Naive thymus-derived CD4-positive, alpha-beta T cell (primary cell): ENCODE results near the gene IGFALS. TPM values are rescaled to one million over a fixed set of nuclear protein-coding genes. Genes with fewer than 3 reads are reported as not detected.

Source experiments
- ATAC-seq: fragments of 150-1000 bp; cut with Tn5 transposase; 2 replicates; pipeline ENCODE4 v1.10.0; 2021; ENCODE audit warnings: mild to moderate bottlenecking, moderate library complexity
- CTCF ChIA-PET: fragments of 350-600 bp; sonication (Branson Sonifier 250); formaldehyde crosslinking; loops from one replicate; lab custom pipeline; 2021; ENCODE audit warnings: antibody characterized with exemption; lab: Charles Lee
- POLR2A ChIA-PET: fragments of 350-600 bp; sonication (Branson Sonifier 250); formaldehyde crosslinking; loops from one replicate; lab custom pipeline; 2021; ENCODE audit warnings: antibody characterized with exemption, inconsistent platforms; lab: Charles Lee
- DNase-seq, 9 donors: peaks; one replicate each; pipeline versions ENCODE4 v3.0.0 to v3.0.0-alpha.2; 2020 to 2022; ENCODE audit warnings: mixed read lengths in 1 of 9
- H3K27ac ChIP-seq: one replicate; pipeline ENCODE4 v1.7.0; 2013; ENCODE audit warnings: mild to moderate bottlenecking, low read depth, low read length, moderate library complexity
- H3K27me3 ChIP-seq, 2 donors: one replicate each; pipeline ENCODE4 v1.7.0; 2013; ENCODE audit warnings: low read length in 2 of 2, mild to moderate bottlenecking in 2 of 2, moderate library complexity in 2 of 2; ENCODE audit not compliant: control insufficient read depth in 2 of 2, insufficient read depth in 2 of 2
- H3K36me3 ChIP-seq, 3 experiments: 1 replicate in 2 of 3; 2 replicates in 1 of 3; pipeline ENCODE4 v1.7.0; 2013; ENCODE audit warnings: low read length in 3 of 3, mild to moderate bottlenecking in 3 of 3, moderate library complexity in 1 of 3; ENCODE audit not compliant: insufficient read depth in 3 of 3, control insufficient read depth in 2 of 3
- H3K4me1 ChIP-seq, 2 donors: one replicate each; pipeline ENCODE4 v1.7.0; 2013; ENCODE audit warnings: low read length in 2 of 2, mild to moderate bottlenecking in 2 of 2, moderate library complexity in 1 of 2; ENCODE audit not compliant: control insufficient read depth in 2 of 2, insufficient read depth in 2 of 2
- H3K4me3 ChIP-seq: 2 replicates; pipeline ENCODE4 v1.7.0; 2013; ENCODE audit warnings: mild to moderate bottlenecking, low read length
- H3K9me3 ChIP-seq, 3 experiments: 1 replicate in 2 of 3; 2 replicates in 1 of 3; pipeline ENCODE4 v1.7.0; 2013; ENCODE audit warnings: low read length in 3 of 3; ENCODE audit not compliant: control insufficient read depth in 2 of 3
- H3K27ac Mint-ChIP-seq, 9 donors: one replicate each; pipeline ENCODE4 v1.8.0; 2020 to 2022; ENCODE audit warnings: mixed read lengths in 9 of 9, mild to moderate bottlenecking in 8 of 9, moderate library complexity in 5 of 9, inconsistent platforms in 2 of 9
- H3K27me3 Mint-ChIP-seq, 5 donors: one replicate each; pipeline ENCODE4 v1.8.0; 2021 to 2022; ENCODE audit warnings: mixed read lengths in 5 of 5, mild to moderate bottlenecking in 1 of 5
- H3K36me3 Mint-ChIP-seq, 5 donors: one replicate each; pipeline ENCODE4 v1.8.0; 2020 to 2022; ENCODE audit warnings: mixed read lengths in 5 of 5, mild to moderate bottlenecking in 3 of 5, inconsistent platforms in 1 of 5
- H3K4me1 Mint-ChIP-seq, 7 donors: one replicate each; pipeline ENCODE4 v1.8.0; 2020 to 2022; ENCODE audit warnings: mixed read lengths in 7 of 7, mild to moderate bottlenecking in 3 of 7, inconsistent platforms in 1 of 7
- H3K4me3 Mint-ChIP-seq, 10 donors: one replicate each; pipeline ENCODE4 v1.8.0; 2020 to 2022; ENCODE audit warnings: mild to moderate bottlenecking in 10 of 10, mixed read lengths in 10 of 10, moderate library complexity in 6 of 10, inconsistent platforms in 2 of 10
- H3K9me3 Mint-ChIP-seq, 11 donors: one replicate each; pipeline ENCODE4 v1.8.0; 2020 to 2022; ENCODE audit warnings: mixed read lengths in 11 of 11, mild to moderate bottlenecking in 4 of 11, inconsistent platforms in 1 of 11, moderate library complexity in 1 of 11
- intact Hi-C, 2 donors: fragments of 100-400 bp; cut with micrococcal nuclease; formaldehyde crosslinking; loops; one replicate each; pipeline ENCODE4 v1.15.1; 2023
- polyA plus RNA-seq, 2 donors: library from polyadenylated mRNA; unstranded; fragments of 300-500 nt; fragmentation: Illumina TruSeq; gene quantifications; one replicate each; pipeline ENCODE4 v1.2.3, GENCODE V29; 2021
- total RNA-seq, 6 experiments: library from RNA in 5 of 6; stranded (reverse) in 5 of 6; gene quantifications; 1 replicate in 5 of 6; 2 replicates in 1 of 6; pipeline ENCODE4 v1.2.3 and lab custom pipeline; 2021 to 2026

IGFALS gene
- total RNA-seq: 1 to 10 TPM in 3 of 5 experiments, under 1 TPM in 2; 0.19 to 1.5 (median 1.1) TPM
- polyA plus RNA-seq: under 1 TPM in 1 of 2 donors, not detected in 1; 0.40 TPM
- not detected for total RNA-seq (lab: John Stamatoyannopoulos, UW)

DNA sequence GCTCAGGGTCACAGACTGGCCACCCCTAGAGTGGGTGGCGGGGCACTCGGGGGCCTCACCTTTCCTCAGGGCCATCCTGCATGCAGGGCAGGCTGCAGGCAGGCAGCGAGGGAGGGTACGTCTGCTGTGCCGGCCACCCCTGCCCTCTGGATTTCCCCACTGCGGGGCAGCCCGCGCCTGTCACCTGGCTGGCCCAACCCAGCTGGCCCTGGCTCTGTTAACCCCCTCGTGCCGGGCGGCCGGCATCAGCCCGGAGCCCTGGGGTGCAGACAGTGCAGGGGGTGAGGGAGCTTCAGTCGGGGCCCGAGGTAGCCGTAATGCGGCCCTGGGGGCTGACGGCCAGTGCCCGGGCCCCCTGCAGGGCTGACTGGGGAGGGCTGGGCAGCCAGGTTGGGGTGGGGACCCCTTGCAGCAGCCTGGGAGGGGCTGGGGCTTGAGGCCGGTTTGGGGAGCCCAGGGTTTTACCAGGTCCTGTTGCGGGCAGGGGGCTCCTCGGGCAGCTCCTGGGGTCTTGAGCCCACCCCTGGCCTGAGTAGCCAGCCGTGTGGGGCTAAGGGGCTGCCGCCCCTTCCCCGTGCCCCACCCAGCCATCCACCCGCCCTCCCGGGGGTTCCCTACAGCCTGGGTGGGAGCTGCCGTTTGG is at the start of gene IGFALS:
IGFALS (minus strand) TSS at position 128 of the 643 bp plus-strand sequence; CDS start at position 75, 53 bp downstream.
- intact Hi-C loops: no loop called here
- DNase-seq (peak in 1 of 9 donors; percentile 5), ATAC-seq (peak; percentile 9)
- Histone ChIP-seq H3K4me3 (no peak within 1 kb of the TSS), H3K27me3 (no peaks in the 10 kb centered on the region), H3K4me1 (no peaks in the 10 kb centered on the region), H3K36me3 (peaks cover 0 to 36% (median 0%) of the 10 kb centered on the region in 3 experiments), H3K9me3 (peaks cover 0 to 6% (median 0%) of the 10 kb centered on the region in 3 experiments), H3K27ac (no peak within 1 kb of the TSS)
- ChIA-PET CTCF (no interaction called here), POLR2A (no interaction called here)
- Mint-ChIP-seq H3K4me1 (peaks cover 0 to 4% (median 0%) of the 10 kb centered on the region in 7 donors), H3K9me3 (peaks cover 0 to 9% (median 2%) of the 10 kb centered on the region in 11 donors), H3K27ac (no peak within 1 kb of the TSS), H3K27me3 (no peaks in the 10 kb centered on the region), H3K36me3 (peaks cover 0 to 5% (median 4%) of the 10 kb centered on the region in 5 donors), H3K4me3 (no peak within 1 kb of the TSS)

DNA sequence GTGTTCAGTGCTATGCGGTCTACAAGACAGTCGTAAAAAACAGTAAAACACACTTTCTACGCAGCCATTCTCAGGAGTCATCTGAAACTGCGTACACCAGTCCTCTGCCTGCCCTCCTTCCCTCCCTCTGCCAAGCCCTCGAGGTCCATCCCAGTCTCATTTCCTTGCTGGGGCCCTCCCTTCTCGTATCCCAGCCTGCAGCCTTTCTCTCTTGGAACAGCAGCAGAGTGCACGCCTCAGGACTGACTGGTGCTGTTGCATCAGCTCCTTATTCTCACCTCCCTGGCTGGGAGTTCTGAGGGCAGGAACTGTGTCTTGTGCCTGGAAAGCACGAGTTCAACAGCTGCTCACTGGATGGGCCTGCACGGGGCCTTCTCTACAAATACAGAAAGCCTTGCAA is 46.0 kb upstream of the IGFALS start:
- ATAC-seq: no peak
- H3K27ac ChIP-seq: no peak overlapping the region
- no peaks in the 10 kb centered on the region for H3K27me3 ChIP-seq
- DNase-seq: no peak
- Mint-ChIP-seq H3K4me3 (no peak overlapping the region), H3K27ac (no peak overlapping the region), H3K27me3 (no peaks in the 10 kb centered on the region), H3K36me3 (no peaks in the 10 kb centered on the region), H3K4me1 (no peaks in the 10 kb centered on the region), H3K9me3 (no peaks in the 10 kb centered on the region)
- no peaks in the 10 kb centered on the region for H3K4me1 ChIP-seq
- POLR2A ChIA-PET: no interaction called here
- CTCF ChIA-PET: no interaction called here
- H3K9me3 ChIP-seq: no peaks in the 10 kb centered on the region
- no peaks in the 10 kb centered on the region for H3K36me3 ChIP-seq
- intact Hi-C loops: no loop called here
- H3K4me3 ChIP-seq: no peak overlapping the region

DNA sequence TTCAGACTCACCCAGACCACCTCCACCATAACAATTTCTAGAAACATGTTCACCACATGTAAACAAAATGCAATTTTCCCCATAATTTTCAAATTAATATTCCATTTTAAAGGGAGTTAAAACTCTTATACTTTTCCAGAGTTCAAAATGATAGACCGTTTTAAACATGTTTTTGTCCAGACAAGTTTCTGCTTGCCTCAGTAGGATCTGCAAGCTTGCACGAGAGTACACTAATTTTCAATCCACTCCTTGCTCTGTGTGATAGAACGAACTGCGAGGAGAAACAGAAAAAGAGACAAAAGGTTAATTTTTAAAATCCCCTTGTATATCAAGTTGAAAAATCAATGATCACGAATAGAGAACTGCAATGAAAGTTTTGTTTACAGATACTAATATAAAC is 40.6 kb upstream of the IGFALS start:
- Mint-ChIP-seq H3K4me3 (no peak overlapping the region), H3K27me3 (no peaks in the 10 kb centered on the region), H3K36me3 (peaks cover 0 to 7% (median 0%) of the 10 kb centered on the region in 5 donors), H3K9me3 (no peaks in the 10 kb centered on the region), H3K27ac (no peak overlapping the region), H3K4me1 (peaks cover 2 to 19% (median 12%) of the 10 kb centered on the region in 7 donors)
- no peak overlapping the region for H3K4me3 ChIP-seq
- no peak for ATAC-seq
- no peak for DNase-seq
- no peaks in the 10 kb centered on the region for H3K4me1 ChIP-seq
- no peaks in the 10 kb centered on the region for H3K27me3 ChIP-seq
- intact Hi-C loops: no loop called here
- POLR2A ChIA-PET: no interaction called here
- no peaks in the 10 kb centered on the region for H3K36me3 ChIP-seq
- H3K27ac ChIP-seq: no peak overlapping the region
- H3K9me3 ChIP-seq: no peaks in the 10 kb centered on the region
- CTCF ChIA-PET: no interaction called here

DNA sequence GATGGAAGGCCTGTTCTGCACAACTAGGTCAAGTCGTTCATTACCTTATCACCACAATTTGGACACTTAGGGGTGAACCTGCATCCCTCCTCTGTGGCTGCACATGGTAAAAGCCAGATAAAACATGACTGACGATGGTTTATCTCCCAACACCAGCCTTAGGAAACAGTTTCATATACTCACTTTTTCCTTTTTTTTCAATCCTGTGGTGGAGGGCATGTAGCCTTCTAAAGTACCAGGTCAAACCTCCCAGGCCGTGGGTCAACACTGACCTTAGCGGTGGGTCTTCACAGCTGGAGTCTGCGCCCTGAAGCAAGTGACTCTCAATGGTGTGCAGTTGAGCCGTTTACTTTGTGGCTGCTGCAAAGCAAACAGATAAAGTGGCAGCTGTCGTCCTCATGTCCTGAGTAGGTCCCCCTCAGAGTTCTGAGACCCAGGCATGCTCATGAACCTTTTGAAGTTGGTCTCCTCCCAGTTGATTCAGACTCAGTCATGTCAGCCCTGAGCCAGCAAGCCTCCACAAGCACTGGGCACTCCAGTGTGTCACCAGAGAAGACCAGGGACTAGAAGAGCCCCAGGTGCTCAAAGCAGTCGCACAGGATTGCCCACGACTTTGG is 39.4 kb upstream of the IGFALS start:
- Histone ChIP-seq H3K9me3 (no peaks in the 10 kb centered on the region), H3K36me3 (no peaks in the 10 kb centered on the region), H3K4me1 (no peaks in the 10 kb centered on the region), H3K4me3 (no peak overlapping the region), H3K27ac (no peak overlapping the region), H3K27me3 (no peaks in the 10 kb centered on the region)
- ChIA-PET POLR2A (interaction anchor here (0.7 kb wide), 1 partner anchor 8 kb away, joined by 3 read pairs; no protein-coding TSS in a partner anchor), CTCF (no interaction called here)
- Mint-ChIP-seq H3K36me3 (peaks cover 0 to 7% (median 0%) of the 10 kb centered on the region in 5 donors), H3K4me3 (peak overlapping the region in 1 of 10 donors; percentile 29), H3K27ac (peak overlapping the region in 2 of 9 donors; percentile 9 to 59), H3K27me3 (no peaks in the 10 kb centered on the region), H3K4me1 (peaks cover 5 to 29% (median 22%) of the 10 kb centered on the region in 7 donors), H3K9me3 (no peaks in the 10 kb centered on the region)
- no peak for DNase-seq
- intact Hi-C loops: no loop called here
- no peak for ATAC-seq

DNA sequence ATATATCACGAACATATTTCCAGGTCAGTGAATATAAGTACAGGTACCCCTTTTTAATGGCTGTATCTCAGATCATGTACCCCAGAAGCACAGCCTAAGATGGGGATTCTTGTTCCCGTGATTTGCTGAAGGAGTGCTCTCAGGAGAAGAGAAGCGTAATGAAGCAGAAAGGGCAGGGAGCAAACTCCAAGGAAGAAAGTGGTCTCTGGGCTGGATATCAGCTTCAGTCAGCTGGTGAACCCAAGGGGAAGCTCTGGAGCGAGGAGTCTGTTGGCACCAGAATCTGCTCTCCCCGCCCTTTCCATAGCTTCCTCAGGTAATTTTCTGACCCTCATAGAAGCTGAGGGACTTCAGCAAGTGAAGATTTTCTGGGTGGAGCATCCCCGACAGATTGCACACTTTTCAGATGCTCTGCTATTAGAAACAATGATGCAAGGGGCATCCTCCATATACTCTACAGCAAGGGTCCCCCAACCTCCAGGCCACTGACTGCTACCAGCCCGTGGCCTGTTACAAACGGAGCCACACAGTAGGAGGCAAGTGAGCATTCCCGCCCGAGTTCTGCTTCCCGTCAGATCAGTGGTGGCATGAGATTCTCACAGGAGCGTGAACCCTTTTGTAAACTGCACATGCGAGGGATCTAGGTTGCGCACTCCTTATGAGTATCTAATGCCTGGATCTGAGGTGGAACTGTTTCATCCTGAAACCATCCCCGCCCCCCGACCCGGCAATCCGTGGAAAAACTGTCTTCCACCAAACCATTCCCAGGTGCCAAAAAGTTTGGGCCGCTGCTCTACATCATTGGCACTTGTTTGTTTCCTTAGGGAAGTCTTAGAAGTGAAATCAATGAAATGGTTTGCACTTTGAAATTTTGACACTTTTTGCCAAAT is 37.9 kb upstream of the IGFALS start:
- ChIA-PET CTCF (no interaction called here), POLR2A (no interaction called here)
- Histone ChIP-seq H3K9me3 (no peaks in the 10 kb centered on the region), H3K4me1 (peaks cover 7 to 8% of the 10 kb centered on the region in 2 donors), H3K4me3 (no peak overlapping the region), H3K36me3 (peaks cover 0 to 4% (median 0%) of the 10 kb centered on the region in 3 experiments), H3K27me3 (no peaks in the 10 kb centered on the region), H3K27ac (no peak overlapping the region)
- no peak overlapping the region for H3K4me3 Mint-ChIP-seq
- ATAC-seq (no peak), DNase-seq (no peak)
- intact Hi-C loops: no loop called here
- H3K9me3 Mint-ChIP-seq: peaks cover 0 to 2% (median 0%) of the 10 kb centered on the region in 11 donors
- H3K27ac Mint-ChIP-seq: no peak overlapping the region
- H3K36me3 Mint-ChIP-seq: peaks cover 0 to 7% (median 0%) of the 10 kb centered on the region in 5 donors
- H3K27me3 Mint-ChIP-seq: no peaks in the 10 kb centered on the region
- peaks cover 11 to 37% (median 31%) of the 10 kb centered on the region in 7 donors for H3K4me1 Mint-ChIP-seq

DNA sequence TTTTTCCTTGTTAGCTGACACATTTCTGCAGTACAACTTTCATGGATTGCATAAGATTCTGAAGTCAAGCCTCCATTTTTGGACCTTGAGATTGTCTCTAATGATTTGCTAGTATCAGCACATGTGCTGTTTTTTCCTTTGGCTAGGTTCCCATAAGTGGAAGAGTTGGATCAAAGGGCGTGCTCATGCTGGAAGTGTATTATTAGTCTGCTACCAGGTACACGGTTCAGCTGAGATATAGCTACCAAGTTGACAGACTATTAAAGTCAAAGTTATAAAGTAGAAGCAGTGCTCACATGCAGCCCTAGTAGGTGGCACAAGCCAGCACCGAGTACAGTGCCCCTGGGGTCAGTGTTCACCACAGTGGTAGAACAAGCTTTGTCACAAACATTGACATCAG is 36.7 kb upstream of the IGFALS start:
- Mint-ChIP-seq H3K4me1 (peaks cover 13 to 45% (median 31%) of the 10 kb centered on the region in 7 donors), H3K4me3 (no peak overlapping the region), H3K27ac (no peak overlapping the region), H3K9me3 (peaks cover 0 to 2% (median 0%) of the 10 kb centered on the region in 11 donors), H3K36me3 (peaks cover 0 to 7% (median 0%) of the 10 kb centered on the region in 5 donors), H3K27me3 (no peaks in the 10 kb centered on the region)
- H3K27me3 ChIP-seq: no peaks in the 10 kb centered on the region
- no peaks in the 10 kb centered on the region for H3K9me3 ChIP-seq
- intact Hi-C loops: no loop called here
- DNase-seq (no peak), ATAC-seq (no peak)
- H3K27ac ChIP-seq: no peak overlapping the region
- ChIA-PET POLR2A (no interaction called here), CTCF (interaction anchor here (0.6 kb wide), 1 partner anchor 133 kb away, joined by 3 read pairs; no protein-coding TSS in a partner anchor)
- H3K4me3 ChIP-seq: no peak overlapping the region
- H3K4me1 ChIP-seq: peaks cover 11 to 14% of the 10 kb centered on the region in 2 donors
- H3K36me3 ChIP-seq: peaks cover 0 to 4% (median 0%) of the 10 kb centered on the region in 3 experiments
